ENCODE measurements around the gene KDM7A.

- TF ChIP-seq CTCF (IDR thresholded peaks at IDR 0.05), result no peak
- TF ChIP-seq POLR2A (IDR thresholded peaks at IDR 0.05), result no peak
- no peak for TF ChIP-seq EP300 (IDR thresholded peaks at IDR 0.05)
- no peak for TF ChIP-seq POLR2AphosphoS5 (IDR thresholded peaks at IDR 0.05)
These were observed 19.1 kb upstream of the KDM7A start for GRCh38 chr7:140195859-140196258.
